ENCODE results near the gene PRKAB2.
"Not testable (repeated sequence)": the region's sequence is repeated elsewhere in the genome, so short reads cannot be mapped to it uniquely, and the experiment has no call there.

PRKAB2 gene

GRCh38 chr1:147109762-147110161 lies 62.5 kb downstream of the PRKAB2 start:
- DNase-seq (ENCODE audit: low spot score): no peak

GRCh38 chr1:147109041-147109440 lies 63.2 kb downstream of the PRKAB2 start:
- DNase-seq (ENCODE audit: low spot score): no peak

GRCh38 chr1:147106407-147106881 lies 65.8 kb downstream of the PRKAB2 start:
- not testable (repeated sequence) for DNase-seq (ENCODE audit: low spot score)

GRCh38 chr1:147105909-147106308 lies 66.4 kb downstream of the PRKAB2 start:
- DNase-seq (ENCODE audit: low spot score): no peak

Measured in hepatic stellate cell (primary cell).